ACC112 (cell line): ENCODE data around the gene EXOSC5.

Experiments used
- H2AFZ ChIP-seq: fragments of 200-600 bp; sonication (generic); one replicate; pipeline ENCODE4 v1.6.0; 2017; ENCODE audit warnings: antibody characterized with exemption, low read length; ENCODE audit not compliant: unreplicated experiment
- H3K27ac ChIP-seq: fragments of 200-600 bp; sonication (generic); 2 replicates; pipeline ENCODE4 v1.5.1; 2014; ENCODE audit warnings: low read depth, mild to moderate bottlenecking, antibody characterized with exemption, low read length, moderate library complexity
- H3K27me3 ChIP-seq: fragments of 200-600 bp; sonication (generic); 2 replicates; pipeline ENCODE4 v1.6.1; 2014; ENCODE audit warnings: mild to moderate bottlenecking, antibody characterized with exemption, low read length, moderate library complexity, mixed read lengths; ENCODE audit not compliant: insufficient read depth
- H3K36me3 ChIP-seq: fragments of 200-600 bp; sonication (generic); 2 replicates; pipeline ENCODE4 v1.6.1; 2016; ENCODE audit warnings: mild to moderate bottlenecking, antibody characterized with exemption, low read length, moderate library complexity, mixed read lengths; ENCODE audit not compliant: insufficient read depth
- H3K4me1 ChIP-seq: fragments of 200-600 bp; sonication (generic); one replicate; pipeline ENCODE4 v1.6.1; 2016; ENCODE audit warnings: low read length, mixed read lengths; ENCODE audit not compliant: insufficient read depth, unreplicated experiment, control insufficient read depth
- H3K4me3 ChIP-seq: fragments of 200-600 bp; sonication (generic); 2 replicates; pipeline ENCODE4 v1.5.1; 2014; ENCODE audit warnings: mild to moderate bottlenecking, low read depth, low read length
- H3K79me2 ChIP-seq: fragments of 200-600 bp; sonication (generic); one replicate; pipeline ENCODE4 v1.6.0; 2016; ENCODE audit warnings: low read length; ENCODE audit not compliant: control insufficient read depth, unreplicated experiment, insufficient read depth

EXOSC5 gene

GRCh38 chr19:41366089-41366488 lies 31.1 kb downstream of the EXOSC5 start:
- Histone ChIP-seq H3K79me2 (peaks cover 10% of the 10 kb centered on the region), H3K27ac (no peak overlapping the region)

DNA sequence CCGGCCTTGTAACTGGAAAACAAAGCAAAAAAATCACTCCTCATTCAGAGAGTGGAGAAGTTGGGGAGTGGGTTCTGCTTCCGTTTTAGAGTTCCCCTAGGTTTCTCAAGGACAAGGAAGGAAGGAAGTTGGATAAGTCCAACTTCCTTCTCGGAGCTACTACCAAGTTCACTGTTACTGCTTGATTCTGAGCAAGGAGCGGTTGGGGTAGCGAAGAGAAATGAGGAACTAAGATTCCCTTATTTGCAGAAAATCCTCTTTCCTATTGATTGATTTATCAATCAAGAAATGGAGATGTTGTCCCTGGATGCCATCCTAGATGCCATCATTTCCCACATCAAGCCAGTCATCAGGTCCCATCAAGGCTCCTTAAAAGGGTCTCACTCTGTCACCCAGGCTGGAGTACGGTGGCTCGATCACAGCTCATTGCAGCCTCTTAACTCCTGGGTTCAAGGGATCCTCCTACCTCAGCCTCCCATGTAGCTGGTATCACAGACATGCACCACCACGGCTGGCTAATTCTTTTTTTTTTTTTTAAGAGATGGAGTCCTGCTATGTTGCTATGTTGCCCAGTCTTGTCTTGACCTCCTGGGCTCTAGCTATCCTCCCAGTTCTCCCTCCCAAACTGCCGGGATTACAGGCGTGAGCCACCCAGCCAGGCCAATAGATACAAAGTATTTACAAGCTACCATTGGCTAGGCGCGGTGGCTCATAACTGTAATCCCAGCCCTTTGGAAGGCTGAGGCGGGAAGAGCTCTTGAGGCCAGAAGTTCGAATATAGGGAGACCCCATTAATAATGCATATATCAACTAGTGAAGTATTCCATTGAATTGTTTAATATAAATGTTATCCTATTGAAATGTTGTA lies 32.4 kb downstream of the EXOSC5 start:
- H3K4me3 ChIP-seq = peak overlapping the region; percentile 87
- peak overlapping the region; percentile 67 for H2AFZ ChIP-seq

More at GRCh38 chr19:41366089-41366488, 31.1 kb downstream of the EXOSC5 start:
- no peak overlapping the region for H2AFZ ChIP-seq
- H3K4me1 ChIP-seq = peaks cover 13% of the 10 kb centered on the region
- no peak overlapping the region for H3K4me3 ChIP-seq
- H3K27me3 ChIP-seq = no peaks in the 10 kb centered on the region
- no peaks in the 10 kb centered on the region for H3K36me3 ChIP-seq

DNA sequence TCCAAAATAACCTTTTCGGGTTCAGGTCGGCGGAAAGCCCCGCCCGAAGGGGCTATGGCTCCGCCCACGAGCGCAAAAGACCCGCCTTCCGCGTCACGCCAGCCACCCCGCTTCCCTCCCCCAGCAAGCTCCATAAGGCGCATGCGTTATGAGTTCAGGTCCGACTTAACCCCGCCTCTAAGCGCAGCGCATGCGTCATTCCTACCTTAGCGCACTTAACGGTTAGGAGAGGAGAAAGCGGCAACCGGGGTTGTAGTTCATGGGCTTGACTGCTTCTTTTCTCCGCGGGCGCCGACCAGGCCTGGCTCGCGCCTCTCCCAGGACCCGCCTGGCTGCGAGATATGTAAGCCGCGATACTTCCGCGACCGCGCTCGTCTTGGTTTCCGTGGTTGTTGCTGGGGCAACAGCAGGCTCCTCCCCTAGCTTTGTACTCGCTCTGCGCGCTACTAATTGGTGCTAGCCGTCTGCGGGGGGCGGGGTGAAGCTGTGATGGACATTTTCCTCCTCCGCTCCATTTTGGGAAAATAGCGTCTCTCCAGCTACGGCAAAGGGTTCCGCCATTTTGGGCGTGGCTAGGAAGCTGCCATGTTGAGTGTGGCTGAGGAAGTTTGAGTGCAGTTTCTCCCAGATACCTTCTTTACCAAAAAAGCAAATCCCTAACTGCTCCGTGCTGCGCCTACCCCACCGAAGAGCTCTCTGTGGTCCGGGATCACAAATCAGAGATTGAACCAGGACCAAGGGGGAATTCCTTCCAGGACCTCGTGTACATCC lies 33.2 kb downstream of the EXOSC5 start, which contains the start of gene B9D2:
TSS of gene B9D2 (minus strand) at position 397 of the 771 bp plus-strand sequence. CDS start 630 bp downstream, outside the sequence.
- Histone ChIP-seq H3K36me3 (no peaks in the 10 kb centered on the region), H2AFZ (peak within 1 kb of the TSS; percentile 67), H3K4me3 (peak within 1 kb of the TSS; percentile 87), H3K27ac (peak within 1 kb of the TSS; percentile 98), H3K27me3 (no peaks in the 10 kb centered on the region), H3K79me2 (peaks cover 10% of the 10 kb centered on the region), H3K4me1 (peaks cover 13% of the 10 kb centered on the region)

More for the DNA sequence above, 32.4 kb downstream of the EXOSC5 start:
- peaks cover 10% of the 10 kb centered on the region for H3K79me2 ChIP-seq
- peak overlapping the region; percentile 98 for H3K27ac ChIP-seq
- no peaks in the 10 kb centered on the region for H3K36me3 ChIP-seq
- H3K4me1 ChIP-seq = peaks cover 13% of the 10 kb centered on the region
- no peaks in the 10 kb centered on the region for H3K27me3 ChIP-seq

DNA sequence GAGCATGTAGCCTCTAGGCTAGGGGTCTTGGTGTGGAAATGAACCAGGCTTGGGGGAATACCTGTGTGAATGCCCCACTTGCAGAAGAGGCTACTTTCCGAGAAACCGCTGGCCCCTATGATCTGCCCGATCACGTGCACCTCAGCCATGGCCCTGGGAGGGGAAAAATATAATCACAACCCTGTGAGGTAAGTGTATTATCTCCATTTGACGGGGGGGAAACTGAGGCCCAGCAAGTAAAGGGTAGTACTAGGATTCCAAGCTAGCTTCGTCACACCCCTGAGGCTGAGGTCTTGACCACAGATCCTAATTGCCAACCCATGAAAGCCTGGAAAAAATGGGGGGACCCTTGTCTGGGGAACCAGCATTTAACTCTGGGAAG lies 33.8 kb downstream of the EXOSC5 start:
- Histone ChIP-seq H3K36me3 (no peaks in the 10 kb centered on the region), H3K27ac (0 out of 2 replicates have a peak overlapping the region, but pooled peaks have one; percentile 98), H3K4me3 (peak overlapping the region; percentile 87), H3K79me2 (peaks cover 10% of the 10 kb centered on the region), H2AFZ (no peak overlapping the region), H3K4me1 (peaks cover 13% of the 10 kb centered on the region), H3K27me3 (no peaks in the 10 kb centered on the region)

DNA sequence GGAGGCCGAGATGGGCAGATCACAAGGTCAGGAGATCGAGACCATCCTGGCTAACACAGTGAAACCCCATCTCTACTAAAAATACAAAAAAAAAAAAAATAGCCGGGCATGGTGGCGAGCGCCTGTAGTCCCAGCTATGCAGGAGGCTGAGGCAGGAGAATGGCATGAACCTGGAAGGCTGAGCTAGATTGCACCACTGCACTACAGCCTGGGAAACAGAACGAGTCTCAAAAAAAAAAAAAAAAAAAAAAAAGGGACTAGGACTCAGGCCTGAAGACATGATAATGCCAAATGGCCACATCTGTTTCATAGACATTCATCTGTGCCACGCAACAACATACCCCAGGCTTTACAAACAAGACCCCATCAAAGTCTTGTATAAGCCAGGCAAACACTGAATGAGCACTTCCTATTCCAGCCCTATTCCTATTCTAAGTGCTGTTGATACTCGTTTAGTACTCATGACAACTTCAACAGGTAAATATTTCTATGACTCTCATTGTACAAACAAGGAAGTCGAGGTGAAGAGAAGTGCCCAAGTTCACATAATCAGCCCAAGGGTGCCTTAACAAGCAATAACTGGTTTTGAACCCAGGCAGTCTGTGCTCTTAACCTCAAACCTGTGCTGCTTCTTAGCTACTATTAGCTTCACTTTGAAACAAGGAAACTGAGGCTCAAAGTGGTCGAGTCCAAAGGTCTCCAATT lies 34.9 kb downstream of the EXOSC5 start:
- Histone ChIP-seq H3K79me2 (peaks cover 10% of the 10 kb centered on the region), H3K4me3 (no peak overlapping the region), H3K36me3 (no peaks in the 10 kb centered on the region), H3K27me3 (no peaks in the 10 kb centered on the region), H2AFZ (no peak overlapping the region), H3K27ac (no peak overlapping the region), H3K4me1 (peaks cover 6% of the 10 kb centered on the region)

- H3K36me3 ChIP-seq = no peaks in the 10 kb centered on the region
- H2AFZ ChIP-seq = no peak overlapping the region
- H3K4me3 ChIP-seq = no peak overlapping the region
- H3K27ac ChIP-seq = no peak overlapping the region
- peaks cover 2% of the 10 kb centered on the region for H3K4me1 ChIP-seq
- no peaks in the 10 kb centered on the region for H3K27me3 ChIP-seq
- peaks cover 3% of the 10 kb centered on the region for H3K79me2 ChIP-seq
Observed at GRCh38 chr19:41359741-41360140, 37.4 kb downstream of the EXOSC5 start.

- H3K4me3 ChIP-seq = no peak overlapping the region
- H3K36me3 ChIP-seq = no peaks in the 10 kb centered on the region
- no peak overlapping the region for H3K27ac ChIP-seq
- H3K4me1 ChIP-seq = no peaks in the 10 kb centered on the region
- peaks cover 6% of the 10 kb centered on the region for H3K79me2 ChIP-seq
- H2AFZ ChIP-seq = no peak overlapping the region
- no peaks in the 10 kb centered on the region for H3K27me3 ChIP-seq
Observed at GRCh38 chr19:41357746-41358145, 39.4 kb downstream of the EXOSC5 start.

DNA sequence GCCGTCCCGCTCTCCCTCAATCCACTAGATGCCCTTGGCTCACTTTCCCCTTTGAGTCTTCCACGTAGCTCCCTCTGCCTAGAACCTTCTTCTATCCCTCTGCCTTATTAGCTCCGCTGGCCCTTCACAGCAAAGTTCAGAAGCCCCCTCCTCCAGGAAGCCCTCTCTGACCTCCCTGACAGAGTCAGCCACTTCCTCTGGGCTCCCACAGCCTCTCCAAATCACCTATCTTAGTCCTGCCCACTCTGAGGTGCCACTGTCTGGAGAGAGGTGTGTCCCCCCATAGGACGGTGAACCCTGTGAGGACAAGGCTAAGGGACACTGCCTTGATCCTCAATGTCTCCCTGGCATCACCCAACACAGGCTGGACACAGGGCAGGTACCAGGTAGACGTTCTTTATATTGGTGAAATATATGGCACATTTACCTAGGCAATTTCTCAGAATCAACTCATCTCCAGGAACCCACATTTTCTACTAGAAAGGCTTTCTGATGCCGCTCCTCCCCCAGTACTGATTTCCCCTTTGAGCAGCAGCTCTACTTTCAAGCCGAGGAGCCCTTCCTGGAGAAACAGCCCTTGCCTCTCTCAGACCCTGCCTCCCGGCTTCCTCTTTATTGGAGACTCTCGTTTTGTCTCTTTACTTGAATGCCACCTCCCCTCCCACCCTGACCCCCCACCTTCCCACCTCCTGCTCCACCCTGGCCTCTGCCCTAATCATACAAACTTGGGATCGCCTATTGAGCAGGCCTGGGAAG lies 40.0 kb downstream of the EXOSC5 start:
- H3K27me3 ChIP-seq = no peaks in the 10 kb centered on the region
- H3K4me3 ChIP-seq = no peak overlapping the region
- no peaks in the 10 kb centered on the region for H3K4me1 ChIP-seq
- H3K79me2 ChIP-seq = peaks cover 12% of the 10 kb centered on the region
- no peak overlapping the region for H3K27ac ChIP-seq
- H2AFZ ChIP-seq = no peak overlapping the region
- no peaks in the 10 kb centered on the region for H3K36me3 ChIP-seq

GRCh38 chr19:41355802-41356201 lies 41.4 kb downstream of the EXOSC5 start:
- Histone ChIP-seq H3K27me3 (no peaks in the 10 kb centered on the region), H3K4me1 (no peaks in the 10 kb centered on the region), H3K79me2 (peaks cover 23% of the 10 kb centered on the region), H3K36me3 (no peaks in the 10 kb centered on the region), H2AFZ (no peak overlapping the region), H3K4me3 (no peak overlapping the region), H3K27ac (no peak overlapping the region)

DNA sequence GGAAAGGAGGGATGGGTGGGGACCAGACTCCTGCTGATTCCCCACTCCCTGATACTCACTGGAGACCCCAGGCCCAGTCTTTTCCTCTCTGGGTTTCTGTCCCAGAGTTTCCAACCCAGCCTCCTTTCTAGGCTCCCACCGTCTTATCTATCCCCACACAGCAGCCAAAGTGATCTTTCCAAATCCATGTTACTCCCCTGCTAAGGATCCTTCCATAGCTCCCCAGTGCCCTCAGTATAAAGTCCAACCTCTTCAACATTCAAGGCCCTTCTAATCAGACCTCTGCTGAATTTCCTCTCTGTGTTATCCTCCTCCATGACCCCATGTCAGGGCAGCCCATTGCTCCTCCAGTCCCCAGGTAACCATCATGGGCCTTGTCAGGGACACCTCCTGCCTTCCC lies 42.1 kb downstream of the EXOSC5 start:
- Histone ChIP-seq H3K79me2 (peaks cover 25% of the 10 kb centered on the region), H3K36me3 (no peaks in the 10 kb centered on the region), H3K27ac (no peak overlapping the region), H2AFZ (no peak overlapping the region), H3K4me3 (no peak overlapping the region), H3K4me1 (no peaks in the 10 kb centered on the region), H3K27me3 (no peaks in the 10 kb centered on the region)
